HepG2 (cell line): ENCODE data around the gene ARHGEF3. TPM values are rescaled to one million over a fixed set of nuclear protein-coding genes. Genes with fewer than 3 reads are reported as not detected.

Experiments used
- DZIP1 ChIP-seq: sonication (generic); formaldehyde crosslinking; IDR thresholded peaks from 2 replicates; pipeline ENCODE4 v1.5.0; 2020; ENCODE audit warnings: mild to moderate bottlenecking, missing genetic modification reagents
- FOXA1 ChIP-seq, 2 experiments: fragments of 450-650 bp in 1 of 2; sonication (generic) in 1 of 2; formaldehyde crosslinking in 1 of 2; IDR thresholded peaks; 2 replicates each; pipeline versions ENCODE4 v1.4.0 to v1.6.1; 2016 to 2020; ENCODE audit warnings: missing genetic modification reagents in 1 of 2
- HNF4A ChIP-seq: sonication (generic); formaldehyde crosslinking; IDR thresholded peaks from 2 replicates; pipeline ENCODE4 v1.4.0; 2020; ENCODE audit warnings: missing genetic modification reagents
- NCOA5 ChIP-seq: sonication (generic); formaldehyde crosslinking; IDR thresholded peaks from 2 replicates; pipeline ENCODE4 v1.4.0; 2020; ENCODE audit warnings: missing genetic modification reagents
- NR2F2 ChIP-seq: IDR thresholded peaks from 2 replicates; pipeline ENCODE4 v1.6.1; 2012; ENCODE audit warnings: low read depth, inconsistent platforms, borderline replicate concordance
- SOX13 ChIP-seq, 3 experiments: fragments of 450-650 bp in 1 of 3; sonication (generic) in 1 of 3; formaldehyde crosslinking in 1 of 3; IDR thresholded peaks in 2 of 3; conservative IDR thresholded peaks in 1 of 3; 2 replicates each; pipeline versions ENCODE4 v1.5.0 to v1.6.1; 2016 to 2020; ENCODE audit warnings: antibody characterized with exemption in 1 of 3, mild to moderate bottlenecking in 1 of 3, missing compliant biosample characterization in 1 of 3, missing genetic modification reagents in 1 of 3, moderate library complexity in 1 of 3
- ZNF274 ChIP-seq: sonication (generic); formaldehyde crosslinking; IDR thresholded peaks from 2 replicates; pipeline ENCODE4 v1.5.1; 2020; ENCODE audit warnings: mild to moderate bottlenecking, missing genetic modification reagents
- ZNF503 ChIP-seq: sonication (generic); formaldehyde crosslinking; IDR thresholded peaks from 2 replicates; pipeline ENCODE4 v1.4.0; 2020; ENCODE audit warnings: missing genetic modification reagents
- ZNF549 ChIP-seq: sonication (generic); formaldehyde crosslinking; IDR thresholded peaks from 2 replicates; pipeline ENCODE4 v1.5.0; 2020; ENCODE audit warnings: missing genetic modification reagents
- polyA plus RNA-seq, 8 experiments: library from polyadenylated mRNA; depleted of rRNA in 3 of 8; stranded (reverse) in 7 of 8; unstranded in 1 of 8; fragments of >200 nt; fragmentation: Illumina TruSeq in 4 of 8; extraction: Trizol in 4 of 8; gene quantifications; 2 replicates each; pipeline versions ENCODE4 v1.2.1 to v1.2.3, GENCODE V29; 2011 to 2016; ENCODE audit warnings: low read depth in 4 of 8, missing spikeins in 1 of 8, mixed read lengths in 1 of 8; ENCODE audit not compliant: insufficient read depth in 1 of 8
- total RNA-seq, 5 experiments: library from RNA; depleted of rRNA; stranded (reverse); fragments of >200 nt; fragmentation: Illumina TruSeq; extraction: Trizol; gene quantifications; 2 replicates each; pipeline ENCODE4 v1.2.3, GENCODE V29; 2016; ENCODE audit warnings: low read depth in 1 of 5
- TF ChIP-seq, protein P1 (sequence below): sonication (generic); formaldehyde crosslinking; IDR thresholded peaks from 2 replicates; pipeline ENCODE4 v1.5.0; 2020; ENCODE audit warnings: mild to moderate bottlenecking, missing genetic modification reagents, borderline replicate concordance
- TF ChIP-seq, protein P2 (sequence below): sonication (generic); formaldehyde crosslinking; IDR thresholded peaks from 2 replicates; pipeline ENCODE4 v1.5.0; 2020; ENCODE audit warnings: mild to moderate bottlenecking, missing genetic modification reagents, moderate library complexity
- TF ChIP-seq, protein P3 (sequence below): sonication (generic); formaldehyde crosslinking; IDR thresholded peaks from 2 replicates; pipeline ENCODE4 v1.4.0; 2020; ENCODE audit warnings: missing genetic modification reagents, borderline replicate concordance

ARHGEF3 gene
- total and polyA plus RNA-seq, 2 of the 13 experiments (the other 11 are each of a cell fraction or from before 2014, with no cell fraction given): 14.8 to 23.1 TPM

GRCh38 chr3:56819016-56819809, 17.5 kb upstream of the ARHGEF3 start (continued):
- TF ChIP-seq ZNF503 (CRISPR knock-in tag) (peak; percentile 23; the same call in 1 of the 2 replicates), ZNF549 (CRISPR knock-in tag) (no peak), NR2F2 (no peak), DZIP1 (CRISPR knock-in tag) (no peak), NCOA5 (CRISPR knock-in tag) (no peak), FOXA1 (IDR thresholded peaks at IDR 0.05) (0 out of 2 replicates have a peak, but pooled peaks have one; percentile 29), FOXA1 (CRISPR knock-in tag; IDR thresholded peaks at IDR 0.05) (peak; percentile 42; the same call in 1 of the 2 replicates), HNF4A (CRISPR knock-in tag) (peak; percentile 36; the same call in 1 of the 2 replicates), SOX13 (IDR thresholded peaks at IDR 0.05) (no peak), SOX13 (CRISPR knock-in tag; conservative IDR thresholded peaks at IDR 0.05 in 1 of 2, IDR thresholded peaks at IDR 0.05 in 1 of 2) (peak in 1 of 2 experiments; percentile 82; a peak in 2 of 4 replicates), ZNF274 (CRISPR knock-in tag) (no peak)
- TF ChIP-seq, protein P1, sequence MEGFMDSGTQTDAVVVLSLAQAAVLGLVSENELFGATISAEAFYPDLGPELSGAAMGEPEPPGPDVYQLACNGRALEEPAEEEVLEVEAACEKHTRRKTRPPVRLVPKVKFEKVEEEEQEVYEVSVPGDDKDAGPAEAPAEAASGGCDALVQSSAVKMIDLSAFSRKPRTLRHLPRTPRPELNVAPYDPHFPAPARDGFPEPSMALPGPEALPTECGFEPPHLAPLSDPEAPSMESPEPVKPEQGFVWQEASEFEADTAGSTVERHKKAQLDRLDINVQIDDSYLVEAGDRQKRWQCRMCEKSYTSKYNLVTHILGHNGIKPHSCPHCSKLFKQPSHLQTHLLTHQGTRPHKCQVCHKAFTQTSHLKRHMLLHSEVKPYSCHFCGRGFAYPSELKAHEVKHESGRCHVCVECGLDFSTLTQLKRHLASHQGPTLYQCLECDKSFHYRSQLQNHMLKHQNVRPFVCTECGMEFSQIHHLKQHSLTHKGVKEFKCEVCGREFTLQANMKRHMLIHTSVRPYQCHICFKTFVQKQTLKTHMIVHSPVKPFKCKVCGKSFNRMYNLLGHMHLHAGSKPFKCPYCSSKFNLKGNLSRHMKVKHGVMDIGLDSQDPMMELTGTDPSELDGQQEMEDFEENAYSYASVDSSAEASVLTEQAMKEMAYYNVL (CRISPR knock-in tag): peak; percentile 79
- TF ChIP-seq, protein P2, sequence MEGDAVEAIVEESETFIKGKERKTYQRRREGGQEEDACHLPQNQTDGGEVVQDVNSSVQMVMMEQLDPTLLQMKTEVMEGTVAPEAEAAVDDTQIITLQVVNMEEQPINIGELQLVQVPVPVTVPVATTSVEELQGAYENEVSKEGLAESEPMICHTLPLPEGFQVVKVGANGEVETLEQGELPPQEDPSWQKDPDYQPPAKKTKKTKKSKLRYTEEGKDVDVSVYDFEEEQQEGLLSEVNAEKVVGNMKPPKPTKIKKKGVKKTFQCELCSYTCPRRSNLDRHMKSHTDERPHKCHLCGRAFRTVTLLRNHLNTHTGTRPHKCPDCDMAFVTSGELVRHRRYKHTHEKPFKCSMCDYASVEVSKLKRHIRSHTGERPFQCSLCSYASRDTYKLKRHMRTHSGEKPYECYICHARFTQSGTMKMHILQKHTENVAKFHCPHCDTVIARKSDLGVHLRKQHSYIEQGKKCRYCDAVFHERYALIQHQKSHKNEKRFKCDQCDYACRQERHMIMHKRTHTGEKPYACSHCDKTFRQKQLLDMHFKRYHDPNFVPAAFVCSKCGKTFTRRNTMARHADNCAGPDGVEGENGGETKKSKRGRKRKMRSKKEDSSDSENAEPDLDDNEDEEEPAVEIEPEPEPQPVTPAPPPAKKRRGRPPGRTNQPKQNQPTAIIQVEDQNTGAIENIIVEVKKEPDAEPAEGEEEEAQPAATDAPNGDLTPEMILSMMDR (CRISPR knock-in tag): no peak
- TF ChIP-seq, protein P3, sequence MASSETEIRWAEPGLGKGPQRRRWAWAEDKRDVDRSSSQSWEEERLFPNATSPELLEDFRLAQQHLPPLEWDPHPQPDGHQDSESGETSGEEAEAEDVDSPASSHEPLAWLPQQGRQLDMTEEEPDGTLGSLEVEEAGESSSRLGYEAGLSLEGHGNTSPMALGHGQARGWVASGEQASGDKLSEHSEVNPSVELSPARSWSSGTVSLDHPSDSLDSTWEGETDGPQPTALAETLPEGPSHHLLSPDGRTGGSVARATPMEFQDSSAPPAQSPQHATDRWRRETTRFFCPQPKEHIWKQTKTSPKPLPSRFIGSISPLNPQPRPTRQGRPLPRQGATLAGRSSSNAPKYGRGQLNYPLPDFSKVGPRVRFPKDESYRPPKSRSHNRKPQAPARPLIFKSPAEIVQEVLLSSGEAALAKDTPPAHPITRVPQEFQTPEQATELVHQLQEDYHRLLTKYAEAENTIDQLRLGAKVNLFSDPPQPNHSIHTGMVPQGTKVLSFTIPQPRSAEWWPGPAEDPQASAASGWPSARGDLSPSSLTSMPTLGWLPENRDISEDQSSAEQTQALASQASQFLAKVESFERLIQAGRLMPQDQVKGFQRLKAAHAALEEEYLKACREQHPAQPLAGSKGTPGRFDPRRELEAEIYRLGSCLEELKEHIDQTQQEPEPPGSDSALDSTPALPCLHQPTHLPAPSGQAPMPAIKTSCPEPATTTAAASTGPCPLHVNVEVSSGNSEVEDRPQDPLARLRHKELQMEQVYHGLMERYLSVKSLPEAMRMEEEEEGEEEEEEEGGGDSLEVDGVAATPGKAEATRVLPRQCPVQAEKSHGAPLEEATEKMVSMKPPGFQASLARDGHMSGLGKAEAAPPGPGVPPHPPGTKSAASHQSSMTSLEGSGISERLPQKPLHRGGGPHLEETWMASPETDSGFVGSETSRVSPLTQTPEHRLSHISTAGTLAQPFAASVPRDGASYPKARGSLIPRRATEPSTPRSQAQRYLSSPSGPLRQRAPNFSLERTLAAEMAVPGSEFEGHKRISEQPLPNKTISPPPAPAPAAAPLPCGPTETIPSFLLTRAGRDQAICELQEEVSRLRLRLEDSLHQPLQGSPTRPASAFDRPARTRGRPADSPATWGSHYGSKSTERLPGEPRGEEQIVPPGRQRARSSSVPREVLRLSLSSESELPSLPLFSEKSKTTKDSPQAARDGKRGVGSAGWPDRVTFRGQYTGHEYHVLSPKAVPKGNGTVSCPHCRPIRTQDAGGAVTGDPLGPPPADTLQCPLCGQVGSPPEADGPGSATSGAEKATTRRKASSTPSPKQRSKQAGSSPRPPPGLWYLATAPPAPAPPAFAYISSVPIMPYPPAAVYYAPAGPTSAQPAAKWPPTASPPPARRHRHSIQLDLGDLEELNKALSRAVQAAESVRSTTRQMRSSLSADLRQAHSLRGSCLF (CRISPR knock-in tag): no peak
